Natural killer cell treated with Interleukin-12 subunit alpha and Interleukin-12 subunit beta and Interleukin-15 and Interleukin-18, amount 100 ng/mL, for 72 hours (primary cell): Measurements from ENCODE around the gene NSUN2. TPM values are rescaled to one million over a fixed set of nuclear protein-coding genes. Genes with fewer than 3 reads are reported as not detected.
A peak's percentile ranks its signal among the peaks of the same experiment; 100 is the strongest.
"Not testable (repeated sequence)": the region's sequence is repeated elsewhere in the genome, so short reads cannot be mapped to it uniquely, and the experiment has no call there.

ENCODE experiments used
- ATAC-seq, 2 donors: fragments of 150-1000 bp; cut with Tn5 transposase in 1 of 2; sonication (Bioruptor Pico), chemical (Tn5 transposase) in 1 of 2; 2 replicates each; pipeline ENCODE4 v1.10.0; 2021
- DNase-seq: peaks from one replicate; pipeline ENCODE4 v3.0.0; 2022; ENCODE audit warnings: low spot score
- H3K27ac Mint-ChIP-seq, 2 donors: 1 replicate in 1 of 2; 2 replicates in 1 of 2; pipeline ENCODE4 v1.8.0; 2022; ENCODE audit warnings: mixed read lengths in 2 of 2, mild to moderate bottlenecking in 1 of 2, moderate library complexity in 1 of 2
- H3K27me3 Mint-ChIP-seq, 2 donors: 1 replicate in 1 of 2; 2 replicates in 1 of 2; pipeline ENCODE4 v1.8.0; 2022; ENCODE audit warnings: mixed read lengths in 2 of 2
- H3K36me3 Mint-ChIP-seq: one replicate; pipeline ENCODE4 v1.8.0; 2022; ENCODE audit warnings: mixed read lengths
- H3K4me1 Mint-ChIP-seq, 2 donors: 1 replicate in 1 of 2; 2 replicates in 1 of 2; pipeline ENCODE4 v1.8.0; 2022; ENCODE audit warnings: low read depth in 2 of 2, mixed read lengths in 2 of 2, mild to moderate bottlenecking in 1 of 2
- H3K4me3 Mint-ChIP-seq: one replicate; pipeline ENCODE4 v1.8.0; 2022; ENCODE audit warnings: mixed read lengths
- H3K9me3 Mint-ChIP-seq: 2 replicates; pipeline ENCODE4 v1.8.0; 2022; ENCODE audit warnings: mixed read lengths
- total RNA-seq, 2 donors: library from RNA; stranded (reverse); gene quantifications; one replicate each; pipeline ENCODE4 v1.2.3, GENCODE V29; 2022

Gene NSUN2
- total RNA-seq, 2 donors from 2014 or later = 111 to 164 TPM

DNA sequence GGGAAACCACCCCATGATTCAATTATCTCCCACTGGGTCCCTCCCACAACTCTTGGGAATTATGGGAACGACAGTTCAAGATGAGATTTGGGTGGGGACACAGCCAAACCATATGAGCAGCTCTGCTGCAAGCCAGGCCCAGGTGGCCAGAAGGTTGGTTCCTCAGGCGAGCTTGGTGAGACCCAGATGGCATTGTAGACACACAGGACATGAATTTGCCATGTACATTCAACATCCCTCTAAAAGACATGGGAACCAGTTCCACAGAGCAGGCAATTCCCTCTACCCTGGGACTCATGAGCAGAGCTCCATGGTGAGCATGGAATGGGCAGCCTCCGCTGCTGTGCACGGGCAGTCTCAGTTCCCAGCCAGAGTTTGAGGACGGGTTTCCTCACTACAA lies 53.3 kb downstream of the NSUN2 start:
- no peak overlapping the region for H3K4me3 Mint-ChIP-seq
- ATAC-seq (no peak), DNase-seq (no peak)
- no peak overlapping the region for H3K27ac Mint-ChIP-seq
- H3K4me1 Mint-ChIP-seq = peaks cover 0 to 3% of the 10 kb centered on the region in 2 donors
- H3K9me3 Mint-ChIP-seq = no peaks in the 10 kb centered on the region
- H3K36me3 Mint-ChIP-seq = no peaks in the 10 kb centered on the region
- H3K27me3 Mint-ChIP-seq = peaks cover 20 to 31% of the 10 kb centered on the region in 2 donors

DNA sequence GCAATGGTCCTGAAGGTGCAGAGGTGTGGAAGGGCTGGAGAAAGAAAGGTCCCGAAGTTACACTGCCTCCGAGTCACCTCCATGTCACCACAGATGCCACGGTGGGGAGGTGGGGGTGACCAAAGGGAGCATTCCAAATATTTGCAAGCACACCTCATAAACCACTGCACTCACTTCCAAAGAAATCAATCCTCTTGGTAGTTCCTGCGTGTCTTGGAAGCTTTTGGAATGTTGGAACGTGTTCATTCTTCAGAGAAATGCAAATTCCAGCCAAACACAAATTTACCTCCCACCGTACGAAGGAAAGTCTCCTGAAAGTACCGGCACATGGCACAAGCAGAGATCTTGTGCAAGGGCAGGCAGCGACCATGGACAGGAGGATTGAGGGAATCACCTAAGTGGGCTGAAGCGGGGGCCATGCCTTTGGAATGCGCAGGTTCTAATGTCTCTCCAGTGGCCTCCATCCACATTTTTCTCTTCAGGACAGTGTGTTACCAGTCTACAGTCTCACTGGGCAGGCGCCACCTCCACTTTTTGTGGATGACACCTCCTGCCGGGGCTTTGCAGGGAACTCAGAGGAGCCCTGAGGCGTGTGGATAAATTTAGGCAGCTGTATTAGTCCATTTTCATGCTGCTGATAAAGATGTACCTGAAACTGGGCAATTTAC lies 54.0 kb downstream of the NSUN2 start:
- Mint-ChIP-seq H3K36me3 (no peaks in the 10 kb centered on the region), H3K4me3 (no peak overlapping the region), H3K27me3 (peaks cover 16 to 26% of the 10 kb centered on the region in 2 donors), H3K4me1 (peaks cover 0 to under 1% of the 10 kb centered on the region in 2 donors), H3K9me3 (no peaks in the 10 kb centered on the region), H3K27ac (no peak overlapping the region)
- DNase-seq (no peak), ATAC-seq (no peak)

DNA sequence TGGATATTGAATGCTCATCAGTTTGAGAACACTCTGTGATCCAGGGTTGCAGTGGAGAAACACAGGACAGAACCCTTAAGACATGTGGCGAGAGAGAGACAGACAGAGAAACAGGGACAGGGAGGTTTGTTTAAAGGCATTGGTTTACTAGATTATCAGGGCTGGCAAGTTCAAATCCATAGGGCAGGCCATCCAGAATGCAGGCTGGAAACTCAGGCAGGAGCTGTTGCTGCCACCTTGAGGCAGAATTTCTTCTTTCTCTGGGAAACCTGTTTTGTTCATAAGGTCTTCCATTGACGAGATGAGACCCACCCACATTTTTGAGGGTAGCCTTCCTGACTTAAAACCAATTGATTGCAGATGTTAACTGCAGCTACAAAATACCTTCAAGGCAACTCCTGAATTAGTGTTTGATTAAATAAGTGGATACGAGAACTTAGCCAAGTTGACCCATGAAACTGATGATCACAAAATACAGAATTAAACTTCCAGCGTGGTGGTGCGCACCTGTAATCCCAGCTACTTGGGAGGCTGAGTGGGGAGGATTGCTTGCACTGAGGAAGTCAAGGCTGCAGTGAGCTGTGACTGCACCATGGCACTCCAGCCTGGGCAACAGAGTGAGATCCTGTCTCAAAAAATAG lies 55.9 kb downstream of the NSUN2 start:
- DNase-seq = no peak
- Mint-ChIP-seq H3K9me3 (no peaks in the 10 kb centered on the region), H3K4me3 (no peak overlapping the region), H3K27ac (no peak overlapping the region), H3K4me1 (no peaks in the 10 kb centered on the region), H3K36me3 (no peaks in the 10 kb centered on the region), H3K27me3 (peaks cover 16 to 21% of the 10 kb centered on the region in 2 donors)
- no peak for ATAC-seq

DNA sequence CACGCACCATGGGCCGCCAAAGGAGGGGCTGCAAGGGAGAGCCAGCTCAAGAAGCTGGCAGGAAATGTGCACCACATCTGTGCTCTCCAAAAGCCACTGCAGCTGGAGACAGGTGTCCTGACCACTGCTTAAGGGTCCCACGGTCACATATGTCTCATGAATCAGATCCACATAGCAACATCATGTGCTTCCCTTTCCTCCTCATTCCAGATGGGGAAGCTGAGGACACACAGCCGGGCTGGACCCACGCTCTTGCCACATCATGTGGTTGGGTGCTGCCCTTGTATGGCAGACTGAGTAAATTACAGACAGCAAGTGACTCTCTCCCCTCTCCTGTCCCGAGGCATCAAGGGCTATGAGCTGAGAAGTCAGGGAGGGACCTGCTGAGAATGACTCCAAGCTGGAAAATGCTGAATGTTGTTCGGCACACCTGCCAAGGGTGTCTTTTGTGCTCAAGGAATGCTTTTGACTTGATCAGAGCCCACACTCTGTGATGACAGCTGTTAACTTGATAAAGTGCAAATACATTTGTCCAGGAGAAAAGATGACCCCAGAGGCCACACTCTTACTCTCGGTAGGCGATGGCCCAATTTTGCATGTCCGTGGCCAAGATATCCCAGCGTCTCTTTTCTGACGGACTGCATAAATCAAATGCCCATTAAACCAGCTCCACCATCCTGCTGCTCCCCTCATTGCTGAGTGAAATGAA lies 58.2 kb downstream of the NSUN2 start:
- Mint-ChIP-seq H3K27me3 (peaks cover 0 to under 1% of the 10 kb centered on the region in 2 donors), H3K36me3 (no peaks in the 10 kb centered on the region), H3K4me1 (no peaks in the 10 kb centered on the region), H3K9me3 (no peaks in the 10 kb centered on the region), H3K27ac (no peak overlapping the region), H3K4me3 (no peak overlapping the region)
- no peak for ATAC-seq
- DNase-seq = no peak

DNA sequence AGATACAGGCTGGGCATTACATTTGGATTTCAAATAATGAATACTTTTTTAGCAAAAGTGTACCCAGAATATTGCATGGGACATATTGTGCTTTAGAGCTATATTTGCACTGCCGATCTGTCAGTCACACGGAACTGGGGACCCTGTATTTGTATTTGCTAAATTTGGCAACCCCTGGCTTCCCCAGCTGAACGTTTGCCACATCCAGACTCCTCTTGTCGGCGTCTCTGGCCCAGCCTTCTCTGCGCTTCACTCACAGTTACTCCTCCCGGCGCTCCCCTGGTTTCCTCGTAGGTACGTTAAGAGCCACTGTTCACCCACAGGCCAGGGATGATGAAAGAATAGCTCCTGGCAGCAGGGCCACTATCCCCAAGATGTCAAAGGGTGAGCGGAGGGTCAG lies 58.7 kb downstream of the NSUN2 start:
- Mint-ChIP-seq H3K27ac (no peak overlapping the region), H3K4me1 (no peaks in the 10 kb centered on the region), H3K4me3 (no peak overlapping the region), H3K9me3 (no peaks in the 10 kb centered on the region), H3K27me3 (no peaks in the 10 kb centered on the region), H3K36me3 (no peaks in the 10 kb centered on the region)
- no peak for DNase-seq
- no peak for ATAC-seq

DNA sequence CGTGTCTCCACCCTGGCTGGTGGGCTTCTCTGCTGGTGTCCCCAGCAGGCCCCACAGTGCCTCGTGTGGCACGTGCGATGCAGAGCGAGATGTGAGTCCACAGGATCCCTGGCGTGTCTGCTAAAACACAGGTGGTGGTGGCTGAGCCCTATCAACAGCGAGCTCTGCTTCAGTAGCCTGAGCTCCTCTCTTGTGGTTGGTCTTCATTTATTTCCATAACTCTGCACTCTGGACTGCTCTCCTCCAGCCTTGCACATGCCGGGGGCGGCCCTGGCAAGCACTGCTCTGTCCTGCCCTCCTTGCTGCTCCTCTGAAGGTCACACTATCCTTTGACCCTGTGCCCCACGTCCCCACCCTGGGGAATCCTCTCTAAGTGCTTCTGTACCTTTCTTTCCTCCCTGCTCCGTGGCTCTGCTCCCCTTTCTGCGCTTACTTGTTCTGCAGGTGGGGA lies 59.2 kb downstream of the NSUN2 start:
- H3K27me3 Mint-ChIP-seq = peaks cover 0 to 4% of the 10 kb centered on the region in 2 donors
- ATAC-seq (no peak), DNase-seq (no peak)
- no peak overlapping the region for H3K4me3 Mint-ChIP-seq
- H3K36me3 Mint-ChIP-seq = no peaks in the 10 kb centered on the region
- no peaks in the 10 kb centered on the region for H3K4me1 Mint-ChIP-seq
- no peak overlapping the region for H3K27ac Mint-ChIP-seq
- no peaks in the 10 kb centered on the region for H3K9me3 Mint-ChIP-seq

DNA sequence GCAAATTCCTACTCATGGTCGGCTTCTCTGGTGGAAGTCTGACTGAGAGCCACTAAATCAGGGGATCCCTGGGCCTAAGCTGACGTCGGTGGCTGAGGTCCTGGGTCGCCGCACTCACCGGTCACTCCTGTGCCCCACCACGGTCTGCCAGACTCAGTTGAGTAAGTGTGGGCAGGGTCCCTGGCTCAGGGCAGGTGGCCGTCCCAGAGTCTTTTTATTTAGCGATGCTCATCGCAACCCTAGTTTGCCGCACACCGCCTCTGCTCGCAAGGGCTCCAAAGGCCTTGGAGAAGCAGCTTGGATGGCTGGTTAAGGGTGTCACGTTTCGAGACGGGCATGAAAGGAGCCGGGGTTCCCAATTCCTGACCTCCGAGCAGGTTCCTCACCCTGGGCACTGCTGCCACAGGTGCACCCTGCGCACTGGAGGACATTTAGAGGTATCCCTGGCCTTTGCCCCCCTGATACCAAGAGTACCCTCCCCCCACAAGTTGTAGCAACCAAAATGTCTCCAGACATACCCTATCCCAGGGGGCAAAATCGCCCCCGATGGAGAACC lies 59.9 kb downstream of the NSUN2 start:
- no peak for DNase-seq
- ATAC-seq = no peak
- Mint-ChIP-seq H3K4me3 (no peak overlapping the region), H3K27me3 (peaks cover 0 to 5% of the 10 kb centered on the region in 2 donors), H3K36me3 (no peaks in the 10 kb centered on the region), H3K9me3 (no peaks in the 10 kb centered on the region), H3K4me1 (no peaks in the 10 kb centered on the region), H3K27ac (no peak overlapping the region)

DNA sequence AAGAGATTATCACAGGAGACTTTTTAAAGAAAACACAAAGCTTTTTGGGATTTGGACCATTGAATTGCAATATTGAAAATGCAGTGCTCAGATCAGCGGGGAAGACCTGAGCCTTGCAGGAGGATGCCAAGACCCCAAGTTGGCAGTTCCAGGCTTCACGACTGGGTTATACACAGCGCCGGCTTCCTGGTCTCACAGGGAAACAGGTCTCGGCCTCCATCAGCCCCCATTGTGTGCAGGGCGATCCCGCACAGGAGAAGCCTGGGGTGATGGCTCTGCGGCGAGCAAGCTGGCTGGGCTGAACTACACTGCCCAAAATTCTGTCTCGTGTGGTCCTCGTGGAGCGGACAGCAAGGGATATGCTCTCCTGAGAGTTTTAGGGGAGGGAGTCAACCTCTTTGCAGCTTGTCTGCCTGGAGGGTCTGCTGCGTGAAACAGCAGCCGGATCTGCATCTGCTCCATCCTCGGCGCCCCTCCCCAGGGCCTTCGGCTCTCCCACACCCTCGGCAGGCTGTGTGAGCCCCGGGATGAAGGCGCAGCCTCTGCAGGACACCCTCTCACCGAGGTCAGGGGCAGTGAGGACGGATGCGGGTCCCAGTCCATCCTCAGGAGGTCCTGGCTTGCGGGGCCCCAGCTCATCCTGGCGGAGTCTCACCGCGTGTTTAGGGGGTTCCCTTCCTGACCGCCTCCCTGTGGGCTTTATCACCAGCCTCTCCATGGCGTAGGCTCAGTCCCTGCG lies 60.6 kb downstream of the NSUN2 start:
- no peak for DNase-seq
- Mint-ChIP-seq H3K27ac (no peak overlapping the region), H3K4me1 (no peaks in the 10 kb centered on the region), H3K36me3 (no peaks in the 10 kb centered on the region), H3K4me3 (no peak overlapping the region), H3K9me3 (no peaks in the 10 kb centered on the region), H3K27me3 (peaks cover 0 to 5% of the 10 kb centered on the region in 2 donors)
- ATAC-seq = peak in 1 of 2 donors; percentile 51

DNA sequence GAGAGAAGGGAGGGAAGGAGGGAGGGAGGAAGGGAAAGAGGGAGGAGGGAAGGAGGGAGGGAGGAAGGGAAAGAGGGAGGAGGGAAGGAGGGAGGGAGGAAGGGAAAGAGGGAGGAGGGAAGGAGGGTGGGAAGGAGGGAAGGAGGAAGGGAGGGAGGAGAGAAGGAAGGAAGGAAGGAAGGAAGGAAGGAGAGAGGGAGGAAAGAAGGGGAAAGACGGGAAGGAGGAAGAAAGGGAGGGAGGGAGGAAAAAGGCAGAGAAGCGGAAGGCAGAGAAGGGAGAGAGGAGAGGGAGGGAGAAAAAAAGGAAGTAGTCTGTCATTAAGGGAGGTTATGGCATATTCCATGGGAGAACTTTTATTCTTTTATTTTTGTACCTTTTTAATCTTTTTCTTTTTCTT lies 61.2 kb downstream of the NSUN2 start:
- DNase-seq, H3K4me1 Mint-ChIP-seq, ATAC-seq, H3K9me3 Mint-ChIP-seq, H3K4me3 Mint-ChIP-seq, H3K36me3 Mint-ChIP-seq, H3K27ac Mint-ChIP-seq: not testable (repeated sequence)
- peaks cover 6 to 11% of the 10 kb centered on the region in 2 donors for H3K27me3 Mint-ChIP-seq

DNA sequence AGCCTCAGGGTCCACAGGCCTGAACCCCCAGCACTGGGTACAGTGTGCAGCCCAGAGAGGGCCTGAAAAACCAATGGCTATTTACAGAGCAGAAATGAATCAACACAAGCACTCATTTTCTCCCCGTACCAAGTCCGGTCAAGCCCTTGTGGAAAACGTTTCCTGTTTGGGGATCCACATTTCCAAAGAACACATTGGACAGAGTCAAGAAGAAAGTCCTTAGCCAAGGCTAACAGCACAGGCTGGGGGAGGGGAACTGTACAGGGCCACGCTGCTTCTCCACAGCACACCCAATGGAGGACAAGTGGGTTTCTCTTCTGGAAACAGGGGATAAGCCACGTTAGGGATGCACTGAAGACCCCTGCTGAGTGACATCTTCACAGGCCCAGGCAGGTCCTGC lies 62.3 kb downstream of the NSUN2 start:
- Mint-ChIP-seq H3K4me3 (no peak overlapping the region), H3K36me3 (no peaks in the 10 kb centered on the region), H3K9me3 (no peaks in the 10 kb centered on the region), H3K27ac (no peak overlapping the region), H3K4me1 (no peaks in the 10 kb centered on the region), H3K27me3 (peaks cover 7 to 11% of the 10 kb centered on the region in 2 donors)
- DNase-seq = no peak
- no peak for ATAC-seq

DNA sequence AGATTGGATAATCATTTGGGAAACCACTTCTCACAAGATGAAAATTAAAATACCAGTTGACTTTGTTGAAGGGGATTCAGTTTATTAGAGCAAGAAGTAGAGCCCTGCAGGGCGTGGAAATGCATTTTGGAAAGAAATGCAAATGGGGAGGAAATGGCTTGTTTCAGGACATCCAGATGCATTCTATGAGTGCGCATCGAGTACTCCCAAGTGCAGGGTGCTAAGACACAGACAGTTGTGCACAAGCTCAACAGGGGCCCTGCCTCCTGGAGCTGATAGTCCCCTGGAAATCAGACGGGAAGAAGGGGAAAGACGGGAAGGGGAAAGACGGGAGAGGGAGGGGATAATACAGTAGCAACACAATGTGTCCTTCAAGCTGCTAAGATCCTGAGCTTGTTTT lies 64.0 kb downstream of the NSUN2 start:
- Mint-ChIP-seq H3K27me3 (peaks cover 7 to 11% of the 10 kb centered on the region in 2 donors), H3K4me3 (no peak overlapping the region), H3K27ac (no peak overlapping the region), H3K36me3 (no peaks in the 10 kb centered on the region), H3K4me1 (no peaks in the 10 kb centered on the region), H3K9me3 (no peaks in the 10 kb centered on the region)
- ATAC-seq = no peak
- no peak for DNase-seq

DNA sequence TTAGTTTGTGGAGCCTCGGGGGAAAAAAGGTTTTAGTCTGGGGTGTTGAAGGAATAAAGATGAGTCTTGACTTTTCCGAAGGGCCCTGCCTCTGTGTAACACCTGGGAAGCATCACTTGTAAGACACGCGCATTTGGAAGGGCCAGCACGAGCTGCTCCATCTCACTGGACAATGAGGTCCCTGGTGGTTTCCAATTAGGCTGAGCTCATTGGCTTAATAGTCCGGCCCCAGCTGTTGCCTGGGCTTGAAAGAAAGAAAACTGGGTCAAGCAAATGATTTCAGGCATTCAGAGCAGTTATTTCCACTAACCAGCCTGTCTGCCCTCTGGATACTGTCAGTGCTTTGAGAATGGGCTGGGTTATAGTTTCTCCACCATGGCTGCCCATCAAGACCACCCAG lies 64.5 kb downstream of the NSUN2 start:
- no peak overlapping the region for H3K27ac Mint-ChIP-seq
- H3K4me1 Mint-ChIP-seq = no peaks in the 10 kb centered on the region
- H3K4me3 Mint-ChIP-seq = no peak overlapping the region
- H3K36me3 Mint-ChIP-seq = no peaks in the 10 kb centered on the region
- H3K27me3 Mint-ChIP-seq = peaks cover 7 to 14% of the 10 kb centered on the region in 2 donors
- no peaks in the 10 kb centered on the region for H3K9me3 Mint-ChIP-seq
- ATAC-seq (no peak), DNase-seq (no peak)

DNA sequence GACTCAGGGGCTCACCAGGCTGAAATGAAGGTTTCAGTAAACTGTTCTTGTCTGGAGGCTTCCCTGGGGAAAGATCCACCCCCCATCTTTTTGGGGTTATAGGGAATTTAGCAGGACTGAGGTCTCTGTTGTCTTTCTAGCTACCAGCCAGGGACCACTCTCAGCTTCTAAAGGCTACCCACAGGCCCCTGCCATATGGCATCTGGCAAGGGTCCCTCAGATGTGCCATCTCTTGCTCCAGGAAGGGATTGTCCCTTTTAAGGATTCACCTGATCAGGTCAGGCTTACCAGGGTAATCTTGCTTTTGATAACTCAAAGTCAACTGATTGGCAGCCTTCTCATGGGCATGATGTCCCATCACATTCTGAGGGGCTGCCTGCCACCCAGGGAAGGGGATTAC lies 65.0 kb downstream of the NSUN2 start:
- ATAC-seq = no peak
- Mint-ChIP-seq H3K9me3 (no peaks in the 10 kb centered on the region), H3K4me1 (no peaks in the 10 kb centered on the region), H3K27me3 (peaks cover 7 to 14% of the 10 kb centered on the region in 2 donors), H3K4me3 (no peak overlapping the region), H3K27ac (no peak overlapping the region), H3K36me3 (no peaks in the 10 kb centered on the region)
- no peak for DNase-seq
